ENCODE data around the gene MME. TPM values are rescaled to one million over a fixed set of nuclear protein-coding genes. Genes with fewer than 3 reads are reported as not detected.

The MME gene
- total RNA-seq, 1 donor from 2014 or later, result 65.8 TPM

DNA sequence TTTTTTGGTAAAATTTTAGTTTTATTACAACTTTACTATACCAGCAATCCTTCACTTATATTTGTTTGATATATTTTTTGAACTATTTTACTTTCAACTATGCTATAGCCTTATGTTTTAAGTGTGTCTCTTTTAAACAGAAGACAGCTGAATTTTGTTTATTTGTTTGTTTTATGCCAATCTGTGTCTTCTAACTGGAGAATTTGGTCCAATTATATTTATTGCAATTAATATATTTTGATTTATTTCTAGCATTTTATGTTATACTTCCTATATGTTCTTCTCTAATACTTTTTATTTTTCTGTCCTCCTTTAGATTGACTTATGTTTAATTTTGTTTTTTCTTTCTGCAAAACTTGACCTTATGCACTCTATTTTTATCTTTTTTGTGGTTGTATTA lies 4.9 kb upstream of the MME start:
- no peak overlapping the region for H3K4me3 Mint-ChIP-seq
- H3K36me3 Mint-ChIP-seq, result no peaks in the 10 kb centered on the region
- TF ChIP-seq, protein P1, sequence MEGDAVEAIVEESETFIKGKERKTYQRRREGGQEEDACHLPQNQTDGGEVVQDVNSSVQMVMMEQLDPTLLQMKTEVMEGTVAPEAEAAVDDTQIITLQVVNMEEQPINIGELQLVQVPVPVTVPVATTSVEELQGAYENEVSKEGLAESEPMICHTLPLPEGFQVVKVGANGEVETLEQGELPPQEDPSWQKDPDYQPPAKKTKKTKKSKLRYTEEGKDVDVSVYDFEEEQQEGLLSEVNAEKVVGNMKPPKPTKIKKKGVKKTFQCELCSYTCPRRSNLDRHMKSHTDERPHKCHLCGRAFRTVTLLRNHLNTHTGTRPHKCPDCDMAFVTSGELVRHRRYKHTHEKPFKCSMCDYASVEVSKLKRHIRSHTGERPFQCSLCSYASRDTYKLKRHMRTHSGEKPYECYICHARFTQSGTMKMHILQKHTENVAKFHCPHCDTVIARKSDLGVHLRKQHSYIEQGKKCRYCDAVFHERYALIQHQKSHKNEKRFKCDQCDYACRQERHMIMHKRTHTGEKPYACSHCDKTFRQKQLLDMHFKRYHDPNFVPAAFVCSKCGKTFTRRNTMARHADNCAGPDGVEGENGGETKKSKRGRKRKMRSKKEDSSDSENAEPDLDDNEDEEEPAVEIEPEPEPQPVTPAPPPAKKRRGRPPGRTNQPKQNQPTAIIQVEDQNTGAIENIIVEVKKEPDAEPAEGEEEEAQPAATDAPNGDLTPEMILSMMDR (conservative IDR thresholded peaks at IDR 0.05), result no peak
- DNase-seq (ENCODE audit: extremely low spot score, unreplicated experiment), result no peak
- peaks cover 25% of the 10 kb centered on the region for H3K27me3 Mint-ChIP-seq
- peaks cover 12% of the 10 kb centered on the region for H3K9me3 Mint-ChIP-seq
- H3K4me1 Mint-ChIP-seq (ENCODE audit: unreplicated experiment), result peaks cover 12% of the 10 kb centered on the region
- no peak overlapping the region for H3K27ac Mint-ChIP-seq

DNA sequence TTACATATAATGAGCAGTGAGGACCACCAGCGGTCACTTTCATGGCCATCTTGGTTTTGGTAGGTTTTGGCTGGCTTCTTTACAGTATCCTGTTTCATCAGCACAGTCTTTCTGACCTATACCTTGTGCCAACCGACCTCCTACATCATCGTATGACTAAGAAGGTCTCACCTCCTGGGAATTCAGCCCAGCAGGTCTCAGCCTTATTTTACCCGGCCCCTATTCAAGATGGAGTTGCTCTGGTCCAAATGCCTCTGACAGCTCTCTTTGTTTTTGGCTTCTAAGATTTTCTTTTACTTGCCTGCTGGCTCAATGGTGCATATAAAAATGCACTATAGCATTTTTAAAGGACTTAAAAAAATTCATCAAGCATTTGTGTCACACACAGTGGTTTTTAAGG lies 3.2 kb upstream of the MME start:
- TF ChIP-seq, protein P1 (conservative IDR thresholded peaks at IDR 0.05), result no peak
- H3K27ac Mint-ChIP-seq, result no peak overlapping the region
- H3K27me3 Mint-ChIP-seq, result peaks cover 40% of the 10 kb centered on the region
- H3K9me3 Mint-ChIP-seq, result peaks cover 12% of the 10 kb centered on the region
- no peak for DNase-seq (ENCODE audit: extremely low spot score, unreplicated experiment)
- H3K4me3 Mint-ChIP-seq, result no peak overlapping the region
- H3K4me1 Mint-ChIP-seq (ENCODE audit: unreplicated experiment), result peaks cover 11% of the 10 kb centered on the region
- no peaks in the 10 kb centered on the region for H3K36me3 Mint-ChIP-seq

GRCh38 chr3:155078711-155079467 lies 1.2 kb upstream of the MME start:
- TF ChIP-seq, protein P1 (conservative IDR thresholded peaks at IDR 0.05), result no peak
- DNase-seq (ENCODE audit: extremely low spot score, unreplicated experiment), result no peak

GRCh38 chr3:155079468-155079745 lies 712 bp upstream of the MME start:
- DNase-seq (ENCODE audit: extremely low spot score, unreplicated experiment), result no peak
- peaks cover 7% of the 10 kb centered on the region for H3K9me3 Mint-ChIP-seq
- peak overlapping the region; percentile 90 for H3K4me3 Mint-ChIP-seq
- H3K27me3 Mint-ChIP-seq, result peaks cover 52% of the 10 kb centered on the region
- H3K27ac Mint-ChIP-seq, result peak overlapping the region; percentile 10
- no peaks in the 10 kb centered on the region for H3K36me3 Mint-ChIP-seq
- TF ChIP-seq, protein P1 (conservative IDR thresholded peaks at IDR 0.05), result peak; percentile 58
- H3K4me1 Mint-ChIP-seq (ENCODE audit: unreplicated experiment), result peaks cover 20% of the 10 kb centered on the region

More at GRCh38 chr3:155078711-155079467, 1.2 kb upstream of the MME start:
- H3K9me3 Mint-ChIP-seq, result peaks cover 7% of the 10 kb centered on the region
- peak overlapping the region; percentile 90 for H3K4me3 Mint-ChIP-seq
- H3K36me3 Mint-ChIP-seq, result no peaks in the 10 kb centered on the region
- peaks cover 20% of the 10 kb centered on the region for H3K4me1 Mint-ChIP-seq (ENCODE audit: unreplicated experiment)
- H3K27me3 Mint-ChIP-seq, result peaks cover 52% of the 10 kb centered on the region
- peak overlapping the region; percentile 10 for H3K27ac Mint-ChIP-seq

DNA sequence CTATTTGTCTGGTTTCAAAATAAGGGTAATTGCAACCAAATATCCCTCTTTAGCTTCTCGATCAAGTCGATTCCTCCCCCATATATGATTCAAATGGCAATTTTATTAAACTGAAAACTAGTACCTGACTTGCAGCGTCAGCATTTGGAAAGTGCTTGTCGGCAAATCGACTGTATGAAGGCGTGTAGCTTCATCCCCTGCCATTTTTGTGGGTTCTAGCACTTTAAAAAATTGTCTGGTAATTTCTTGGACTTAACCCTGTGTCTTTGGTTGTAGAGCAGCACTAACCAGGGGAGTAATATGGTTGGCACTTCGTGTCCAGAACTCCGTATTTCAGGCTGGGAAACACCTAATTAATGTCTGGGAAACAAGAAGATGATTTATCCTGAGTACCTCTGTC lies 573 bp downstream of the MME start:
- Mint-ChIP-seq H3K36me3 (peaks cover under 1% of the 10 kb centered on the region), H3K27ac (no peak overlapping the region), H3K4me3 (peak overlapping the region; percentile 90), H3K4me1 (ENCODE audit: unreplicated experiment) (peaks cover 20% of the 10 kb centered on the region), H3K9me3 (peaks cover 6% of the 10 kb centered on the region), H3K27me3 (peaks cover 52% of the 10 kb centered on the region)
- DNase-seq (ENCODE audit: extremely low spot score, unreplicated experiment), result no peak
- TF ChIP-seq, protein P1 (conservative IDR thresholded peaks at IDR 0.05), result no peak
